HEK293T (cell line): Measurements from ENCODE around the gene GOLGB1.

Experiments used
- CTBP1 ChIP-seq: fragments of 450-650 bp; IDR thresholded peaks from 2 replicates; pipeline ENCODE4 v1.6.1; 2016; ENCODE audit warnings: borderline replicate concordance
- FOXA1 ChIP-seq: fragments of 450-650 bp; IDR thresholded peaks from 2 replicates; pipeline ENCODE4 v1.6.1; 2016; ENCODE audit warnings: mild to moderate bottlenecking
- HDGF ChIP-seq: fragments of 450-650 bp; IDR thresholded peaks from 2 replicates; pipeline ENCODE4 v1.6.1; 2017; ENCODE audit warnings: antibody characterized with exemption, borderline replicate concordance
- L3MBTL2 ChIP-seq: fragments of 450-650 bp; conservative IDR thresholded peaks from 2 replicates; pipeline ENCODE4 v1.6.1; 2016; ENCODE audit warnings: mild to moderate bottlenecking
- NFRKB ChIP-seq: fragments of 450-650 bp; IDR thresholded peaks from 2 replicates; pipeline ENCODE4 v1.6.1; 2016; ENCODE audit warnings: mild to moderate bottlenecking, moderate library complexity
- SP1 ChIP-seq: fragments of 450-650 bp; IDR thresholded peaks from 2 replicates; pipeline ENCODE4 v1.6.1; 2017
- SUZ12 ChIP-seq: fragments of 450-650 bp; IDR thresholded peaks from 2 replicates; pipeline ENCODE4 v1.6.1; 2016; ENCODE audit warnings: mild to moderate bottlenecking
- TARDBP ChIP-seq: fragments of 450-650 bp; IDR thresholded peaks from 2 replicates; pipeline ENCODE4 v1.6.1; 2016
- TF ChIP-seq, protein P1 (sequence below): fragments of 450-650 bp; IDR thresholded peaks from 2 replicates; pipeline ENCODE4 v1.6.1; 2016

DNA sequence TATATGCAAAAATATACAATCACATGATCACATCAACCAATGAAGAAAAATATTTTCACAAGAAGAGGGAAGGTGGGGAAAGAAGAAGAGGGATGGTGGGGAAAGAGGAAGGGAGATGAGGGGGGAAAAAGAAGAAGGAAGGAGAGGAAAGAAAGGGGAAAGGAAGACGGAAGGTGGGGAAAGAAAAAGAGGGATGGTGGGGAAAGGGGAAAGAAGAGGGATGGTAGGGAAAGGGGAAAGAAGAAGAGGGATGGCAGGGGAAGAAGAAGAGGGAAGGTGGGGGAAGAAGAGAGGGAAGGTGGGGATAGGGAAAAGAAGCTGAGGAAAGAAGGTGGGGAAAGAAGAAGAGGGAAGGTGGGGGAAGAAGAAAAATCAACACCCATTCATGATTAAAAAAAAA, 3.2 kb upstream of the GOLGB1 start:
- TF ChIP-seq SUZ12 (no peak), NFRKB (no peak), SP1 (no peak), TARDBP (no peak), HDGF (no peak), FOXA1 (no peak), L3MBTL2 (no peak), CTBP1 (no peak)
- TF ChIP-seq, protein P1, sequence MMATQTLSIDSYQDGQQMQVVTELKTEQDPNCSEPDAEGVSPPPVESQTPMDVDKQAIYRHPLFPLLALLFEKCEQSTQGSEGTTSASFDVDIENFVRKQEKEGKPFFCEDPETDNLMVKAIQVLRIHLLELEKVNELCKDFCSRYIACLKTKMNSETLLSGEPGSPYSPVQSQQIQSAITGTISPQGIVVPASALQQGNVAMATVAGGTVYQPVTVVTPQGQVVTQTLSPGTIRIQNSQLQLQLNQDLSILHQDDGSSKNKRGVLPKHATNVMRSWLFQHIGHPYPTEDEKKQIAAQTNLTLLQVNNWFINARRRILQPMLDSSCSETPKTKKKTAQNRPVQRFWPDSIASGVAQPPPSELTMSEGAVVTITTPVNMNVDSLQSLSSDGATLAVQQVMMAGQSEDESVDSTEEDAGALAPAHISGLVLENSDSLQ, result no peak
